ENCODE measurements around the gene TMEM51. TPM values are rescaled to one million over a fixed set of nuclear protein-coding genes. Genes with fewer than 3 reads are reported as not detected.

TMEM51 gene
- total and polyA plus RNA-seq, 10 donors = 3.5 to 13.8 (median 7.5) TPM

- Histone ChIP-seq H3K27me3 (replicated peaks in 1 of 7) (peaks cover 0 to 7% (median 0%) of the 10 kb centered on the region in 7 donors), H3K4me3 (no peak overlapping the region), H3K36me3 (no peaks in the 10 kb centered on the region), H3K27ac (peak overlapping the region in 7 of 8 donors; percentile 54 to 82 (median 64)), H3K4me1 (peaks cover 9 to 39% (median 24%) of the 10 kb centered on the region in 6 donors), H3K9me3 (no peaks in the 10 kb centered on the region)
- 61 to 76% (median 75%) methylated on average over 8 of the region's 8 CpGs for WGBS, 5 donors
- intact Hi-C loops (cut with DNase I; ENCODE audit: low total_unique reads) = no loop called here
- TF ChIP-seq POLR2AphosphoS5 (IDR thresholded peaks at IDR 0.05) (no peak), CTCF (IDR thresholded peaks at IDR 0.05 in 8 of 11, conservative IDR thresholded peaks at IDR 0.05 in 3 of 11) (no peak), POLR2A (IDR thresholded peaks at IDR 0.05) (no peak)
- DNase-seq = no peak
These were observed 25.9 kb downstream of the TMEM51 start for GRCh38 chr1:15179485-15179883.

- H3K27me3 ChIP-seq (replicated peaks in 1 of 7) = peaks cover 0 to 7% (median 0%) of the 10 kb centered on the region in 7 donors
- peaks cover 9 to 39% (median 24%) of the 10 kb centered on the region in 6 donors for H3K4me1 ChIP-seq
- intact Hi-C loops (cut with DNase I; ENCODE audit: low total_unique reads) = no loop called here
- 91 to 97% (median 92%) methylated on average over 3 to 7 of the region's 7 CpGs for WGBS, 5 donors
- TF ChIP-seq POLR2AphosphoS5 (IDR thresholded peaks at IDR 0.05) = no peak
- no peak overlapping the region for H3K4me3 ChIP-seq
- H3K36me3 ChIP-seq = no peaks in the 10 kb centered on the region
- DNase-seq = no peak
- peak overlapping the region in 3 of 8 donors; percentile 75 to 82 (median 79) for H3K27ac ChIP-seq
- no peaks in the 10 kb centered on the region for H3K9me3 ChIP-seq
These were observed 26.6 kb downstream of the TMEM51 start for GRCh38 chr1:15180189-15180588.

GRCh38 chr1:15180945-15181523 is 27.5 kb downstream of the TMEM51 start:
- H3K9me3 ChIP-seq = no peaks in the 10 kb centered on the region
- no peak for DNase-seq
- no peaks in the 10 kb centered on the region for H3K36me3 ChIP-seq
- H3K4me3 ChIP-seq = no peak overlapping the region
- peaks cover 9 to 39% (median 24%) of the 10 kb centered on the region in 6 donors for H3K4me1 ChIP-seq
- H3K27ac ChIP-seq = no peak overlapping the region
- whole genome bisulfite sequencing, 5 donors = 84 to 96% (median 92%) methylated on average over 7 to 8 of the region's 8 CpGs
- intact Hi-C loops (cut with DNase I; ENCODE audit: low total_unique reads) = no loop called here
- TF ChIP-seq POLR2AphosphoS5 (IDR thresholded peaks at IDR 0.05) = no peak
- no peak for TF ChIP-seq CTCF (IDR thresholded peaks at IDR 0.05 in 8 of 11, conservative IDR thresholded peaks at IDR 0.05 in 3 of 11)
- TF ChIP-seq POLR2A (IDR thresholded peaks at IDR 0.05) = no peak
- peaks cover 0 to 7% (median 0%) of the 10 kb centered on the region in 7 donors for H3K27me3 ChIP-seq (replicated peaks in 1 of 7)

GRCh38 chr1:15181564-15181963 is 28.0 kb downstream of the TMEM51 start:
- DNase-seq = no peak
- Histone ChIP-seq H3K4me3 (no peak overlapping the region), H3K27me3 (replicated peaks in 1 of 7) (peaks cover 0 to 7% (median 0%) of the 10 kb centered on the region in 7 donors), H3K4me1 (peaks cover 9 to 38% (median 23%) of the 10 kb centered on the region in 6 donors), H3K27ac (no peak overlapping the region), H3K36me3 (no peaks in the 10 kb centered on the region), H3K9me3 (no peaks in the 10 kb centered on the region)
- no peak for TF ChIP-seq POLR2AphosphoS5 (IDR thresholded peaks at IDR 0.05)
- no peak for TF ChIP-seq CTCF (IDR thresholded peaks at IDR 0.05 in 8 of 11, conservative IDR thresholded peaks at IDR 0.05 in 3 of 11)
- no peak for TF ChIP-seq POLR2A (IDR thresholded peaks at IDR 0.05)
- intact Hi-C loops (cut with DNase I; ENCODE audit: low total_unique reads) = no loop called here
- 76 to 94% (median 90%) methylated on average over 10 of the region's 10 CpGs for WGBS, 5 donors

Measured in spleen (tissue), 11 donors.